ENCODE results near the gene GAL3ST2. TPM values are rescaled to one million over a fixed set of nuclear protein-coding genes. Genes with fewer than 3 reads are reported as not detected.

Gene GAL3ST2
- total and polyA plus RNA-seq, 4 donors, result 0.40 TPM; not detected in 3

DNA sequence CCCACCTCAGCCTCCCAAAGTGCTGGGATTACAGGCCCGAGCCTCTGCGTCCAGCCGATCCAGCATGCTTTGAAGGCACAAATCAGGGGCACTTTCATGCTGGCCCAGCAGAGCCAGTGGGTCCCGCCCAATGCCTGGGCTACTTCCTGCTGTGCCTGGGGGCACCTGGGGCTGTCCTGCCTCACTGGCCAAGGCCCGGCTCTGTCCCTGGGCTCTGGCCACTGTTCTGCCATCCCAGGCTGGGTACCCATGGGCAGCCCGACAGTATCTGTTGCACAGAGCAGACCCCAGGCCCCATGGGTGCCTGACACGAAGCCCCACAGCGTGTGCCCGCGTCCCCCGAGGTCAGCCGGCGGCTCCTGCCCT, 6.8 kb upstream of the GAL3ST2 start:
- Histone ChIP-seq H3K36me3 (ENCODE audit: control insufficient read depth in 4 of 4, insufficient read depth in 4 of 4, low read length in 4 of 4) (peaks cover 0 to 8% (median 0%) of the 10 kb centered on the region in 4 donors), H3K4me3 (no peak overlapping the region), H3K9me3 (ENCODE audit: control insufficient read depth in 4 of 4, insufficient read depth in 3 of 4, low read length in 3 of 4) (peaks cover 0 to 2% (median 0%) of the 10 kb centered on the region in 4 donors), H3K4me1 (ENCODE audit: control insufficient read depth in 5 of 5, insufficient read depth in 5 of 5, low read length in 5 of 5) (peaks cover 0 to 21% (median 3%) of the 10 kb centered on the region in 5 donors), H3K27me3 (ENCODE audit: control insufficient read depth in 3 of 3, insufficient read depth in 3 of 3, low read length in 2 of 3) (no peaks in the 10 kb centered on the region), H3K27ac (ENCODE audit: low read depth in 1 of 2, low read length in 1 of 2) (no peak overlapping the region), H3K9ac (ENCODE audit: insufficient read depth in 1 of 2, low read length in 2 of 2) (no peak overlapping the region)
- 86 to 88% methylated on average over 13 of the region's 13 CpGs for WGBS, 2 donors
- TF ChIP-seq, protein P1, sequence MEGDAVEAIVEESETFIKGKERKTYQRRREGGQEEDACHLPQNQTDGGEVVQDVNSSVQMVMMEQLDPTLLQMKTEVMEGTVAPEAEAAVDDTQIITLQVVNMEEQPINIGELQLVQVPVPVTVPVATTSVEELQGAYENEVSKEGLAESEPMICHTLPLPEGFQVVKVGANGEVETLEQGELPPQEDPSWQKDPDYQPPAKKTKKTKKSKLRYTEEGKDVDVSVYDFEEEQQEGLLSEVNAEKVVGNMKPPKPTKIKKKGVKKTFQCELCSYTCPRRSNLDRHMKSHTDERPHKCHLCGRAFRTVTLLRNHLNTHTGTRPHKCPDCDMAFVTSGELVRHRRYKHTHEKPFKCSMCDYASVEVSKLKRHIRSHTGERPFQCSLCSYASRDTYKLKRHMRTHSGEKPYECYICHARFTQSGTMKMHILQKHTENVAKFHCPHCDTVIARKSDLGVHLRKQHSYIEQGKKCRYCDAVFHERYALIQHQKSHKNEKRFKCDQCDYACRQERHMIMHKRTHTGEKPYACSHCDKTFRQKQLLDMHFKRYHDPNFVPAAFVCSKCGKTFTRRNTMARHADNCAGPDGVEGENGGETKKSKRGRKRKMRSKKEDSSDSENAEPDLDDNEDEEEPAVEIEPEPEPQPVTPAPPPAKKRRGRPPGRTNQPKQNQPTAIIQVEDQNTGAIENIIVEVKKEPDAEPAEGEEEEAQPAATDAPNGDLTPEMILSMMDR (IDR thresholded peaks at IDR 0.05; ENCODE audit: control extremely low read depth, extremely low read depth), result no peak
- ATAC-seq (ENCODE audit: insufficient read depth, low FRiP score) (no peak), DNase-seq (no peak)

GRCh38 chr2:241770185-241770935, 6.3 kb upstream of the GAL3ST2 start:
- no peak for ATAC-seq (ENCODE audit: insufficient read depth, low FRiP score)
- peaks cover 0 to 8% (median 0%) of the 10 kb centered on the region in 4 donors for H3K36me3 ChIP-seq (ENCODE audit: control insufficient read depth in 4 of 4, insufficient read depth in 4 of 4, low read length in 4 of 4)
- H3K27me3 ChIP-seq (ENCODE audit: control insufficient read depth in 3 of 3, insufficient read depth in 3 of 3, low read length in 2 of 3), result no peaks in the 10 kb centered on the region
- TF ChIP-seq, protein P1 (IDR thresholded peaks at IDR 0.05; ENCODE audit: control extremely low read depth, extremely low read depth), result no peak
- H3K27ac ChIP-seq (ENCODE audit: low read depth in 1 of 2, low read length in 1 of 2), result no peak overlapping the region
- H3K4me3 ChIP-seq, result no peak overlapping the region
- H3K9me3 ChIP-seq (ENCODE audit: control insufficient read depth in 4 of 4, insufficient read depth in 3 of 4, low read length in 3 of 4), result peaks cover 0 to 2% (median 0%) of the 10 kb centered on the region in 4 donors
- no peak for DNase-seq
- peaks cover 0 to 21% (median 3%) of the 10 kb centered on the region in 5 donors for H3K4me1 ChIP-seq (ENCODE audit: control insufficient read depth in 5 of 5, insufficient read depth in 5 of 5, low read length in 5 of 5)
- no peak overlapping the region for H3K9ac ChIP-seq (ENCODE audit: insufficient read depth in 1 of 2, low read length in 2 of 2)
- WGBS, 2 donors, result 76 to 82% methylated on average over 27 of the region's 27 CpGs

DNA sequence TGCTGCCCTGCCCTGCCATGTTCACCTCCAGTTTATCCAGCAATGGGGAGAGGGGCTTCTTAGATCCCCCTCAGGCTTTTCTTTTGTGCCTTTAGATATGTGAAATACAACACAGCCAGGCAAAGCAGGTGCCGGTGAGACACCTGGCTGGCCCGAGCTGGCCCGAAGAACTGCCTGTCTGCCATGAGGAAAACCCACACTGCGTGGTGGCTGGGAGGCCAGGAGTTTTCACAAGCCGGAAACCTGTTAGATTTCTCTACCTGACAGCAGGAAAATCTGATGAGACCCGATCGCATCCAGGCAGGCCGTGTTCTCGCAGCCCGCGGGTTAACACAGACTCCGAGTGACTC, 5.7 kb upstream of the GAL3ST2 start:
- TF ChIP-seq, protein P1 (IDR thresholded peaks at IDR 0.05; ENCODE audit: control extremely low read depth, extremely low read depth), result no peak
- Histone ChIP-seq H3K4me1 (ENCODE audit: control insufficient read depth in 5 of 5, insufficient read depth in 5 of 5, low read length in 5 of 5) (peaks cover 0 to 21% (median 3%) of the 10 kb centered on the region in 5 donors), H3K36me3 (ENCODE audit: control insufficient read depth in 4 of 4, insufficient read depth in 4 of 4, low read length in 4 of 4) (peaks cover 0 to 8% (median 0%) of the 10 kb centered on the region in 4 donors), H3K9me3 (ENCODE audit: control insufficient read depth in 4 of 4, insufficient read depth in 3 of 4, low read length in 3 of 4) (peaks cover 0 to 2% (median 0%) of the 10 kb centered on the region in 4 donors), H3K4me3 (no peak overlapping the region), H3K9ac (ENCODE audit: insufficient read depth in 1 of 2, low read length in 2 of 2) (no peak overlapping the region), H3K27ac (ENCODE audit: low read depth in 1 of 2, low read length in 1 of 2) (no peak overlapping the region), H3K27me3 (ENCODE audit: control insufficient read depth in 3 of 3, insufficient read depth in 3 of 3, low read length in 2 of 3) (no peaks in the 10 kb centered on the region)
- WGBS, 2 donors, result 94 to 96% methylated on average over 12 of the region's 12 CpGs
- no peak for DNase-seq
- ATAC-seq (ENCODE audit: insufficient read depth, low FRiP score), result no peak
